PC-3 (cell line): ENCODE measurements around the gene GFRA1.

Experiments
- EZH2 ChIP-seq: fragments of 300-600 bp; sonication (generic); IDR thresholded peaks from one replicate; pipeline ENCODE4 v1.6.1; 2017; ENCODE audit warnings: antibody characterized with exemption, mild to moderate bottlenecking, low read length; ENCODE audit not compliant: unreplicated experiment
- TF ChIP-seq, protein P1 (sequence below): fragments of 300-600 bp; sonication (generic); conservative IDR thresholded peaks from 2 replicates; pipeline ENCODE4 v1.5.1; 2017; ENCODE audit warnings: antibody characterized with exemption, low read depth, mild to moderate bottlenecking, low read length

DNA sequence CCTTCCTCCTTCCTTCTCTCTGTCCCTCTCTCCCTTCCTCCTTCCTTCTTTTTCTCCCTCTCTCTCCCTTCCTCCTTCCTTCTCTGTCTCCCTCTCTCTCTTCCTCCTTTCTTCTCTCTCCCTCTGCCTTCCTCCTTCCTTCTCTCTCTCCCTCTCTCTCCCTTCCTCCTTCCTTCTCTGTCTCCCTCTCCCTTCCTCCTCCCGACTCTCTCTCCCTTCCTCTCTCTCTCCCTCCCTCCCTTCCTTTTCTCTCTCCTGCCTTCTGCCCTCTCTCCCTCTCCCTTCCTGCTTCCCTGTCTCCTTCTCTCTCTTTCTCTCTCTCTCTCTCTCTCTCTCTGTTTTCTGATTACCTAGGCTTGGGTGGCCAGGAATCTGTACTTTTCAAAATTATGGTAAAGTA lies 16.6 kb upstream of the GFRA1 start:
- TF ChIP-seq, protein P1, sequence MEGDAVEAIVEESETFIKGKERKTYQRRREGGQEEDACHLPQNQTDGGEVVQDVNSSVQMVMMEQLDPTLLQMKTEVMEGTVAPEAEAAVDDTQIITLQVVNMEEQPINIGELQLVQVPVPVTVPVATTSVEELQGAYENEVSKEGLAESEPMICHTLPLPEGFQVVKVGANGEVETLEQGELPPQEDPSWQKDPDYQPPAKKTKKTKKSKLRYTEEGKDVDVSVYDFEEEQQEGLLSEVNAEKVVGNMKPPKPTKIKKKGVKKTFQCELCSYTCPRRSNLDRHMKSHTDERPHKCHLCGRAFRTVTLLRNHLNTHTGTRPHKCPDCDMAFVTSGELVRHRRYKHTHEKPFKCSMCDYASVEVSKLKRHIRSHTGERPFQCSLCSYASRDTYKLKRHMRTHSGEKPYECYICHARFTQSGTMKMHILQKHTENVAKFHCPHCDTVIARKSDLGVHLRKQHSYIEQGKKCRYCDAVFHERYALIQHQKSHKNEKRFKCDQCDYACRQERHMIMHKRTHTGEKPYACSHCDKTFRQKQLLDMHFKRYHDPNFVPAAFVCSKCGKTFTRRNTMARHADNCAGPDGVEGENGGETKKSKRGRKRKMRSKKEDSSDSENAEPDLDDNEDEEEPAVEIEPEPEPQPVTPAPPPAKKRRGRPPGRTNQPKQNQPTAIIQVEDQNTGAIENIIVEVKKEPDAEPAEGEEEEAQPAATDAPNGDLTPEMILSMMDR = no peak
- no peak for TF ChIP-seq EZH2
